Choroid plexus epithelial cell (primary cell): Measurements from ENCODE around the gene HBG2.
A peak's percentile ranks its signal among the peaks of the same experiment; 100 is the strongest.
"Not testable (repeated sequence)": the region's sequence is repeated elsewhere in the genome, so short reads cannot be mapped to it uniquely, and the experiment has no call there.

Experiments
- DNase-seq: peaks from one replicate; pipeline ENCODE4 v3.0.0-alpha.2; 2010; ENCODE audit warnings: low read depth
- H3K4me3 ChIP-seq: 2 replicates; pipeline ENCODE4 v1.5.1; 2011; ENCODE audit warnings: low read depth, mild to moderate bottlenecking, control low read depth, low read length, moderate library complexity
- CTCF ChIP-seq: conservative IDR thresholded peaks from 2 replicates; pipeline ENCODE4 v1.5.1; 2011; ENCODE audit warnings: low read depth, mild to moderate bottlenecking, control low read depth, inconsistent platforms, low read length, moderate library complexity

Gene HBG2

GRCh38 chr11:5254646-5255413, at the start of gene HBG2:
Gene HBG2 (minus strand): TSS chr11:5254781. CDS start chr11:5254728, 53 bp downstream.
- peak; percentile 25 for DNase-seq
- not testable (repeated sequence) for H3K4me3 ChIP-seq

- DNase-seq = no peak
- no peak overlapping the region for H3K4me3 ChIP-seq
Measured at GRCh38 chr11:5304046-5304445, 49.5 kb upstream of the HBG2 start.

GRCh38 chr11:5303626-5304025, 49.0 kb upstream of the HBG2 start:
- no peak for DNase-seq
- no peak for TF ChIP-seq CTCF

More at GRCh38 chr11:5304046-5304445, 49.5 kb upstream of the HBG2 start:
- TF ChIP-seq CTCF = no peak

GRCh38 chr11:5301846-5302245, 47.3 kb upstream of the HBG2 start, which contains the start of gene OR51B4:
Gene OR51B4 (minus strand): TSS chr11:5301946. CDS start chr11:5301946, 0 bp downstream.
- H3K4me3 ChIP-seq = no peak within 1 kb of the TSS
- no peak for DNase-seq
- TF ChIP-seq CTCF = no peak

More at GRCh38 chr11:5303626-5304025, 49.0 kb upstream of the HBG2 start:
- H3K4me3 ChIP-seq = no peak overlapping the region

- no peak for DNase-seq
- no peak overlapping the region for H3K4me3 ChIP-seq
- TF ChIP-seq CTCF = no peak
Measured at GRCh38 chr11:5300251-5300650, 45.7 kb upstream of the HBG2 start.

- TF ChIP-seq CTCF = no peak
- no peak for DNase-seq
- H3K4me3 ChIP-seq = no peak overlapping the region
Measured at GRCh38 chr11:5298451-5298850, 43.9 kb upstream of the HBG2 start.

- no peak for TF ChIP-seq CTCF
- DNase-seq = no peak
Measured at GRCh38 chr11:5297721-5298323, 43.2 kb upstream of the HBG2 start.

GRCh38 chr11:5294342-5294995, 39.9 kb upstream of the HBG2 start:
- H3K4me3 ChIP-seq, DNase-seq: not testable (repeated sequence)

More at GRCh38 chr11:5297721-5298323, 43.2 kb upstream of the HBG2 start:
- H3K4me3 ChIP-seq = no peak overlapping the region
